OCI-M1 (cell line): ENCODE measurements around the gene BRIP1.
"Not testable (repeated sequence)": the region's sequence is repeated elsewhere in the genome, so short reads cannot be mapped to it uniquely, and the experiment has no call there.

Experiments
- DNase-seq: peaks from one replicate; lab custom pipeline; 2025; lab: John Stamatoyannopoulos, UW

The BRIP1 gene

GRCh38 chr17:61695779-61696337 is 167.5 kb downstream of the BRIP1 start:
- no peak for DNase-seq

GRCh38 chr17:61694095-61694494 is 169.2 kb downstream of the BRIP1 start:
- DNase-seq = no peak

GRCh38 chr17:61689610-61690180 is 173.6 kb downstream of the BRIP1 start:
- no peak for DNase-seq

GRCh38 chr17:61687769-61688168 is 175.6 kb downstream of the BRIP1 start:
- no peak for DNase-seq

- DNase-seq = no peak
These were observed 177.2 kb downstream of the BRIP1 start for GRCh38 chr17:61686113-61686512.

GRCh38 chr17:61684818-61685217 is 178.5 kb downstream of the BRIP1 start:
- no peak for DNase-seq

GRCh38 chr17:61684172-61684571 is 179.2 kb downstream of the BRIP1 start:
- DNase-seq = no peak

- no peak for DNase-seq
These were observed 179.9 kb downstream of the BRIP1 start for GRCh38 chr17:61683466-61683865.

GRCh38 chr17:61680921-61681320 is 182.4 kb downstream of the BRIP1 start:
- no peak for DNase-seq

GRCh38 chr17:61678339-61678738 is 185.0 kb downstream of the BRIP1 start:
- DNase-seq = no peak

GRCh38 chr17:61677150-61677811 is 186.0 kb downstream of the BRIP1 start:
- not testable (repeated sequence) for DNase-seq

GRCh38 chr17:61676522-61676921 is 186.8 kb downstream of the BRIP1 start:
- not testable (repeated sequence) for DNase-seq

GRCh38 chr17:61674609-61675008 is 188.7 kb downstream of the BRIP1 start:
- DNase-seq = not testable (repeated sequence)

GRCh38 chr17:61673019-61673897 is 190.1 kb downstream of the BRIP1 start:
- not testable (repeated sequence) for DNase-seq

GRCh38 chr17:61672140-61672539 is 191.2 kb downstream of the BRIP1 start:
- DNase-seq = no peak

GRCh38 chr17:61670691-61671090 is 192.6 kb downstream of the BRIP1 start:
- no peak for DNase-seq

- DNase-seq = no peak
These were observed 193.8 kb downstream of the BRIP1 start for GRCh38 chr17:61669522-61669921.

GRCh38 chr17:61668486-61668885 is 194.8 kb downstream of the BRIP1 start:
- DNase-seq = no peak

GRCh38 chr17:61666406-61667088 is 196.8 kb downstream of the BRIP1 start:
- DNase-seq = not testable (repeated sequence)

GRCh38 chr17:61663310-61663709 is 200.0 kb downstream of the BRIP1 start:
- DNase-seq = no peak

- no peak for DNase-seq
These were observed 200.6 kb downstream of the BRIP1 start for GRCh38 chr17:61662741-61663140.

GRCh38 chr17:61662186-61662585 is 201.1 kb downstream of the BRIP1 start:
- no peak for DNase-seq
